Motor neuron (in vitro differentiated cells): ENCODE results near the gene DOCK2. TPM values are rescaled to one million over a fixed set of nuclear protein-coding genes. Genes with fewer than 3 reads are reported as not detected.
A peak's percentile ranks its signal among the peaks of the same experiment; 100 is the strongest.

Experiments
- ATAC-seq, 8 experiments: fragments of 200-7000 bp; cut with Tn5 transposase; replicated peaks in 6 of 8; 2 replicates each; pipeline ENCODE4 v1.8.0; 2021; ENCODE audit warnings: mild to moderate bottlenecking in 8 of 8, moderate library complexity in 8 of 8
- H3K27ac ChIP-seq, 2 donors: fragments of 250-450 bp; sonication (Bioruptor Pico); 2 replicates each; pipeline ENCODE4 v1.9.0; 2021; ENCODE audit warnings: antibody characterized with exemption in 2 of 2, mild to moderate bottlenecking in 2 of 2, moderate library complexity in 1 of 2
- H3K4me1 ChIP-seq, 2 donors: fragments of 250-450 bp; sonication (Bioruptor Pico); replicated peaks in 1 of 2; 2 replicates each; pipeline ENCODE4 v1.6.1; 2021; ENCODE audit warnings: antibody characterized with exemption in 2 of 2, mild to moderate bottlenecking in 2 of 2, moderate library complexity in 1 of 2
- H3K4me3 ChIP-seq, 5 donors: fragments of 250-450 bp; sonication (Bioruptor Pico); 2 replicates each; pipeline ENCODE4 v1.9.0; 2021; ENCODE audit warnings: antibody characterized with exemption in 5 of 5, mild to moderate bottlenecking in 5 of 5, moderate library complexity in 4 of 5
- WGBS, 10 experiments: fragments of 450-650 bp; shearing (Covaris generic); methylation state at CpG; one replicate each; pipeline ENCODE4 v1.0.0; 2022; 5-methylcytosine and 5-hydroxymethylcytosine counted together
- in situ Hi-C, 9 experiments: fragments of 400-800 bp; cut with MboI; loops; one replicate each; pipeline ENCODE4 v1.15.0; 2021; ENCODE audit warnings: low sequenced_read_pairs in 9 of 9, low pct_unique_long_range_greater_than_20kb in 2 of 9; ENCODE audit not compliant: unreplicated experiment in 9 of 9
- total RNA-seq, 8 experiments: library from RNA; unstranded; fragments of 300-600 nt; gene quantifications; 2 replicates each; pipeline versions ENCODE4 v1.2.3 to v1.2.4, GENCODE V29; 2022

Gene DOCK2
- total RNA-seq, 8 experiments from 2014 or later, result 0.18 to 105 (median 0.89) TPM

- 33 to 100% (median 56%) methylated on average over 1 to 6 of the region's 6 CpGs; no CpG with 5 or more reads in 3 of the 10 experiments for WGBS, 10 experiments
- no peak overlapping the region for H3K4me3 ChIP-seq
- in situ Hi-C loops, result no loop called here
- peaks cover 0 to 3% of the 10 kb centered on the region in 2 donors for H3K4me1 ChIP-seq
- no peak overlapping the region for H3K27ac ChIP-seq
- no peak for ATAC-seq
Measured at GRCh38 chr5:169777159-169777558, 140.1 kb downstream of the DOCK2 start.

GRCh38 chr5:169778622-169779596 lies 141.8 kb downstream of the DOCK2 start:
- no peak overlapping the region for H3K27ac ChIP-seq
- in situ Hi-C loops, result no loop called here
- H3K4me1 ChIP-seq, result peaks cover 0 to 3% of the 10 kb centered on the region in 2 donors
- no peak overlapping the region for H3K4me3 ChIP-seq
- ATAC-seq, result no peak
- WGBS, 10 experiments, result 25 to 96% (median 77%) methylated on average over 2 to 6 of the region's 7 CpGs; no CpG with 5 or more reads in 1 of the 10 experiments

GRCh38 chr5:169781420-169782345 lies 144.6 kb downstream of the DOCK2 start:
- WGBS, 10 experiments, result 17 to 93% (median 73%) methylated on average over 1 to 4 of the region's 6 CpGs; no CpG with 5 or more reads in 6 of the 10 experiments
- H3K4me3 ChIP-seq, result no peak overlapping the region
- H3K27ac ChIP-seq, result no peak overlapping the region
- peak in 5 of 8 experiments; percentile 38 to 90 (median 55) for ATAC-seq
- in situ Hi-C loops, result no loop called here
- peaks cover 8 to 16% of the 10 kb centered on the region in 2 donors for H3K4me1 ChIP-seq

GRCh38 chr5:169785771-169786618 lies 148.9 kb downstream of the DOCK2 start:
- WGBS, 10 experiments, result 17 to 76% (median 46%) methylated on average over 1 to 5 of the region's 5 CpGs
- peak in 5 of 8 experiments; percentile 52 to 84 (median 73) for ATAC-seq

GRCh38 chr5:169788168-169788567 lies 151.1 kb downstream of the DOCK2 start:
- H3K27ac ChIP-seq, result no peak overlapping the region
- 13 to 83% (median 71%) methylated on average over 1 to 5 of the region's 5 CpGs for WGBS, 10 experiments
- no peak overlapping the region for H3K4me3 ChIP-seq
- H3K4me1 ChIP-seq, result peaks cover 5 to 22% of the 10 kb centered on the region in 2 donors
- in situ Hi-C loops, result no loop called here
- ATAC-seq, result no peak

More at GRCh38 chr5:169785771-169786618, 148.9 kb downstream of the DOCK2 start:
- Histone ChIP-seq H3K27ac (peak overlapping the region in 1 of 2 donors; percentile 18), H3K4me1 (peaks cover 8 to 16% of the 10 kb centered on the region in 2 donors), H3K4me3 (no peak overlapping the region)
- in situ Hi-C loops, result no loop called here

GRCh38 chr5:169789417-169789940 lies 152.4 kb downstream of the DOCK2 start:
- 83 to 100% (median 100%) methylated on average over 1 of the region's 1 CpG; no CpG with 5 or more reads in 3 of the 10 experiments for WGBS, 10 experiments
- in situ Hi-C loops, result no loop called here
- Histone ChIP-seq H3K4me3 (no peak overlapping the region), H3K27ac (no peak overlapping the region), H3K4me1 (peaks cover 5 to 22% of the 10 kb centered on the region in 2 donors)
- no peak for ATAC-seq

- no peak for ATAC-seq
- Histone ChIP-seq H3K4me3 (no peak overlapping the region), H3K27ac (no peak overlapping the region), H3K4me1 (peaks cover 9 to 20% of the 10 kb centered on the region in 2 donors)
- in situ Hi-C loops, result no loop called here
- 65 to 100% (median 92%) methylated on average over 1 to 4 of the region's 4 CpGs; no CpG with 5 or more reads in 1 of the 10 experiments for WGBS, 10 experiments
Measured at GRCh38 chr5:169791251-169791650, 154.2 kb downstream of the DOCK2 start.

- ATAC-seq, result peak in 4 of 8 experiments; percentile 7 to 62 (median 18)
- 60 to 87% (median 83%) methylated on average over 1 to 9 of the region's 9 CpGs; no CpG with 5 or more reads in 2 of the 10 experiments for WGBS, 10 experiments
- Histone ChIP-seq H3K27ac (peak overlapping the region in 1 of 2 donors; percentile 37), H3K4me1 (peaks cover 7 to 18% of the 10 kb centered on the region in 2 donors), H3K4me3 (no peak overlapping the region)
- in situ Hi-C loops, result no loop called here
Measured at GRCh38 chr5:169795338-169795737, 158.3 kb downstream of the DOCK2 start.

- in situ Hi-C loops, result no loop called here
- no peak for ATAC-seq
- WGBS, 10 experiments, result 17 to 100% (median 79%) methylated on average over 1 to 2 of the region's 2 CpGs; no CpG with 5 or more reads in 2 of the 10 experiments
Measured at GRCh38 chr5:169796731-169797130, 159.7 kb downstream of the DOCK2 start.

GRCh38 chr5:169797577-169797976 lies 160.5 kb downstream of the DOCK2 start:
- H3K27ac ChIP-seq, result no peak overlapping the region
- ATAC-seq, result no peak
- WGBS, 10 experiments, result 17 to 92% (median 72%) methylated on average over 1 to 2 of the region's 2 CpGs; no CpG with 5 or more reads in 1 of the 10 experiments
- peaks cover 7 to 16% of the 10 kb centered on the region in 2 donors for H3K4me1 ChIP-seq
- no peak overlapping the region for H3K4me3 ChIP-seq
- in situ Hi-C loops, result no loop called here

More at GRCh38 chr5:169796731-169797130, 159.7 kb downstream of the DOCK2 start:
- peaks cover 7 to 18% of the 10 kb centered on the region in 2 donors for H3K4me1 ChIP-seq
- no peak overlapping the region for H3K4me3 ChIP-seq
- no peak overlapping the region for H3K27ac ChIP-seq

- no peak for ATAC-seq
- Histone ChIP-seq H3K27ac (no peak overlapping the region), H3K4me1 (peaks cover 7 to 11% of the 10 kb centered on the region in 2 donors), H3K4me3 (no peak overlapping the region)
- in situ Hi-C loops, result no loop called here
- 20 to 100% (median 73%) methylated on average over 1 to 2 of the region's 2 CpGs; no CpG with 5 or more reads in 2 of the 10 experiments for WGBS, 10 experiments
Measured at GRCh38 chr5:169798438-169798837, 161.4 kb downstream of the DOCK2 start.
